PFSK-1 (cell line): ENCODE data around the gene SLC15A5.

Source experiments
- REST ChIP-seq, 2 experiments: IDR thresholded peaks; 2 replicates each; pipeline versions ENCODE4 v1.6.1 to v1.8.0; 2011 to 2012; ENCODE audit warnings: low read depth in 2 of 2, low read length in 2 of 2, control low read depth in 1 of 2, inconsistent platforms in 1 of 2, mild to moderate bottlenecking in 1 of 2, moderate library complexity in 1 of 2; ENCODE audit not compliant: insufficient read depth in 1 of 2
- TAF1 ChIP-seq: IDR thresholded peaks from 2 replicates; pipeline ENCODE4 v1.6.1; 2012; ENCODE audit warnings: low read length, control low read depth, borderline replicate concordance; ENCODE audit not compliant: insufficient read depth

- TF ChIP-seq TAF1 (no peak), REST (IDR thresholded peaks at IDR 0.05; ENCODE audit: insufficient read depth in 1 of 2, low read depth in 2 of 2, low read length in 2 of 2) (no peak)
Observed at GRCh38 chr12:16261944-16262475, 15.5 kb downstream of the SLC15A5 start.
